Hepatocyte (in vitro differentiated cells): ENCODE data around the gene CLIP3.

Source experiments
- CTCF ChIP-seq: fragments of 200-600 bp; sonication (generic); IDR thresholded peaks from 2 replicates; pipeline ENCODE4 v1.5.1; 2016; ENCODE audit warnings: antibody characterized with exemption, mild to moderate bottlenecking; ENCODE audit not compliant: poor library complexity
- EZH2 ChIP-seq: fragments of 200-600 bp; sonication (generic); IDR thresholded peaks from 2 replicates; pipeline ENCODE4 v1.6.1; 2016; ENCODE audit warnings: antibody characterized with exemption, mild to moderate bottlenecking, borderline replicate concordance
- EZH2phosphoT487 ChIP-seq: fragments of 200-600 bp; sonication (generic); IDR thresholded peaks from one replicate; pipeline ENCODE4 v1.6.1; 2018; ENCODE audit warnings: antibody characterized with exemption, mild to moderate bottlenecking, low read depth, moderate library complexity; ENCODE audit not compliant: unreplicated experiment, severe bottlenecking

GRCh38 chr19:35986664-35987570, 45.8 kb downstream of the CLIP3 start:
- TF ChIP-seq EZH2phosphoT487 (no peak), CTCF (peak; percentile 20), EZH2 (no peak)
